CD1c-positive myeloid dendritic cell (primary cell): ENCODE data around the gene HLA-DQA1.
"Not testable (repeated sequence)": the region's sequence is repeated elsewhere in the genome, so short reads cannot be mapped to it uniquely, and the experiment has no call there.

Source experiments
- DNase-seq: peaks from one replicate; pipeline ENCODE4 v3.0.0-alpha.2; 2016; ENCODE audit errors: extremely low spot score

Gene HLA-DQA1

DNA sequence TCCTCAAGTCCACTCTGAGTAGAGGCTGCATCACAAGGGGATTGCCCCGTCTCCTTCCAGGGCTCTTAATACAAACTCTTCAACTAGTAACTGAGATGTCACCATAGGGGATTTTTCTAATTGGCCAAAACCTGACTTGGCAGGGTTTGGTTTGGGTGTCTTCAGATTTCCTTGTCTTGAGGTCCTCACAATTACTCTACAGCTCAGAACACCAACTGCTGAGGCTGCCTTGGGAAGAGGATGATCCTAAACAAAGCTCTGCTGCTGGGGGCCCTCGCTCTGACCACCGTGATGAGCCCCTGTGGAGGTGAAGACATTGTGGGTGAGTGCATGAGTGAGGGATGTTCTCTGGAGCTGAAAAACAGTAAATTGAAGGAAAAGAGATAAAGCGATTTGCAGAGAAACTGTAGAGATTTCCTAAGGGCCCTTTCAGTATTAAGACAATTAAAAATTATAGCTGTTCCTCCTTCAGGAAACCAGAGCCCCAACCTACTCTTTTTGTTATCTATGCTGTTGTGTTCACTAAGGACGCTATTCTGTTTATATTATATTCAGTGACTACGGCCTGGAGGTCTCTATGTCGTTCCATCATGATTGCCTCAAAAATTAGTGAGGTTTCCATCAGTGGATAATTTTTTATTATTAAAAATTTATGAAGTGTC, at the start of gene HLA-DQA1:
TSS of gene HLA-DQA1 (plus strand) at position 188 of the 662 bp plus-strand sequence. CDS start at position 241, 53 bp downstream.
- peak; percentile 88 for DNase-seq

DNA sequence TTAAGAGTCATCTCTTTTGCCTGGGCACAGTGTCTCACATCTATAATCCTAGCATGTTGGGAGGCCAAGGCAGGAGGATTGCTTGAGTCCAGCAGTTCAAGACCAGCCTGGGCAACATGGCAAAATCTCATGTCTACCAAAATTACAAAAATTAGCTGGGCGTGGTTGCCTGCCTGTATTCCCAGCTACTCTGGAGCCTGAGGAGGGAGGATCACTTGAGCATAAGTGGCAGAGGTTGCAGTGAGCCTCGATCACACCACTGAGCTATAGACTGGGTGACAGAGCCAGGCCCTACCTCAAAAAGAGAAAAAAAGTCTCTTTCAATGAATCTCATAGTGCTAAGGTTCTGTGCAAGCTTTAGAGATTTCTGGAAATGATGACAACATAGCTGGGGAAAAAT, 49.0 kb upstream of the HLA-DQA1 start:
- DNase-seq = no peak

DNA sequence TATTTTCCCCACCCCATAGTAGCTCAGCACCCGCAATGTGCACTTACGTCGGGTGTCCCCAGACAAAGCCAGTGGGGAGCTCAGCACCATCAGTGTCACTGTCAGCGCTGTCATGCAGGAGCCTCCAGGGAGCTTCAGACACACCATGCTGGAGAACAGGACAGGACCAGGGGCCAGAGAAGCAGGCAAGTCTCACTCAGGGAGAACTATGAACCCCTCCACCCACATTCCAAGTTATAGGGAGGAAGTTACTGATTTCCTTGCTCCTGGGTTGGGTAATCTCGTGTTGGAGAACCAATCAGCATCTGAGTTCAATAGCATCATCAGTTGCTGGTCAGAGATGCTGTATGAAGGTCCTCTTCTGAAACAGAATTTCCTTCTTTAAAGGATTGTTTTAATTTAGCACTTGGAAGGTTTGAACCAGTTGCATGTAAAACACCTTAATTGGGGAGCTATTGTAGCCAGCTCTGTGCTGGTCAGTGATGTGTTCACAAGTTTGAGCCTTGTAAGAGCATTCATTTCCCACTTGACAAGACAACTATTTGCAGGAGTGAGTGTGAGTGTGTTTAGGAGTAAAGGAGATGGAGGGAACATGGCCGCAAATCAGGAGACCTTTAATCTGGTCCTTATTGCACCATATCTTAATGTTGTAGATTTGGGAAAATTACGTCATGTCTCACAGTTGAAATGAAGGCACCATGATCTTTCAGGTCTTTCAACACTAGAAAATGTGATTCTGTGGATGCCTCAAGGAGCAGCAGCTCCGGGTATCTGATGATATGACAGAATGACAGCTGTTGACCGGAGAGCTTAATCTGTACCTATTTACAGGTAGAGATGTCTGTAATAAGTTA, 47.4 kb upstream of the HLA-DQA1 start, which contains the start of gene HLA-DRB1:
TSS of gene HLA-DRB1 (minus strand) at position 253 of the 854 bp plus-strand sequence. CDS start at position 147, 106 bp downstream.
- DNase-seq = peak; percentile 90

DNA sequence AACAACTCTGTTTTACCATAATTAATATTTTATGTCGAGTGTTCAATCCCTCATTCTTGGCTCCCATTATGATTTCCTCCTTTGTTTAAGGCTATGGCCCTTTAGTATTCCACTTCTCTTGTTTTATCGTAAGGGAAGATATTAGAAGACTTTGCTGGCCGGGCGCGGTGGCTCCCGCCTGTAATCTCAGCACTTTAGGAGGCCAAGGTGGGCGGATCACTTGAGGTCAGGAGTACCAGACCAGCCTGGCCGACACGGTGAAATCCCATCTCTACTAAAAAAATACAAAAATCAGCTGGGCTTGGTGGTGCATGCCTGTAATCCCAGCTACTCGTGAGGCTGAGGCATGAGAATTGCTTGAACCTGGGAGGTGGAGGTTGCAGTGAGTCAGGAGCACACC, 46.5 kb upstream of the HLA-DQA1 start:
- not testable (repeated sequence) for DNase-seq

DNA sequence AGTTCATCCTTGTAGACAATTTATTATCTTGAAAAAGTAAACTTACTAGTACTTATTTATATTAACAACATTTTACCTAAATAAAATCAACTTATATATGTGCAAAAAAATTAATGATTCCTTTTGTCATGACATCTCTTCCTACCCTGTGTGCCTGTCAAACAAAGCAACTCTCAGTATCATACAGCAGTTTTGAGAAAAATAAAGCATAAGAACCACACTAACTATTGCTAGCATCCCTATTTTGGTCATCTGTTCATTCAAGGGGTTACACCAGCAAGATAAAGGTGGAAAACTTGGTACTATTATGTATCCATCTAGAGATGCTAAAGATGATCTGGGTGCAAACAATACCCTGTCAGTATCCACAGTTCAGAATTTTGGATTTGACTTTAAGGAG, 40.2 kb upstream of the HLA-DQA1 start:
- no peak for DNase-seq

DNA sequence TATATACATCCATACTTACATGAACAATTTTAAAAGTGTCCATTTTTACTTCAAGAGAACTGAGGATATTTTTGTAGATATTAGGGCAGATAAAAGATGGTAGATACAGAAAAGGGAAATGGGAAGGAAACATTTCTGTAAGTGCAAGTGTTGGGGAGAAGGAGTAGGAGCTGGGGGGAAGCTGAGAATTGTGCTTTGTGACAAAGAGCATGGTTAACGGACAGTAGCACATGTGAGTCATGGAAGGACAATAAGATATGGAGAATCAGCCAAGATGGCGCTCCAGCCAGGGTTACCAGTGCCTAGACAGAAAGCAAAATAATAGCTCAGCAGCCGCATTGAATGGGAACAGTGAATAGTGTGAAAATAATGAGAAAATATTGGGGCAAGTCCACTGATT, 34.8 kb upstream of the HLA-DQA1 start:
- DNase-seq = peak; percentile 81

DNA sequence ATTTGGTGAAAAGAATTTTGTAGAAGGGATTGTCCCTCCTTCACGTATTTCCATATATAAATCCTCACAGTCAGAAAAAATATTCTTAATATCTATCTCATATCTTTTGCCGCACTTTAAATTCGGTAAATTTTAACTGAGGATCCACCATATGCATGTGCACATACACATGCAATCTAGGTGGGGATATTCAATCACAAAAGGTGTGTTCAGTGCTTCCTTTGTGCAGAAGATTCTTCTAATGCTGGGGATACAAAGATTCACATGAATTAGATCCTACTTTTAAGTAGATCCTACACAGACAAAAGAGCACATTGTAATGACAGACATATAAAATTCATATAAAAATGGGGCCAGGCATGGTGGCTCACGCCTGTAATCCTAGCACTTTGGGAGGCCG, 34.0 kb upstream of the HLA-DQA1 start:
- DNase-seq = no peak

DNA sequence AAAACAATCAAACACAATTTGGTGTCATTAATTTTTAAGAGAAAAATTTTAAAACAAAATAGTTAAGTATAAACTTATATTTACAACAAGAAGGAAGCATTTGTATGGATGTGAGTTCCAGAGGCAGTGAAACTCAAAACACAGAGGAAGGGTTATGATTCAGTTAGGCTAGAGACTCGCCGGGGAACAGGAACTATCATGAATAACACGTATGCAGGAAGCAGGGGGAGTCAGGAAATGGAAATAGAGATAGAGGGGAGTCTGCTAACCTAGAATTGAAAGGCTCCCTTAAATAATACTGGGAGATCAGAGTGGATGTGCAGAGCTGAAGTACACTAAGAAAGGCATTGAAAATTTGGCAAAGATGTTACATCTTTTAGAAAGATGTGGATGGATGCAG, 33.3 kb upstream of the HLA-DQA1 start:
- DNase-seq = peak; percentile 64

DNA sequence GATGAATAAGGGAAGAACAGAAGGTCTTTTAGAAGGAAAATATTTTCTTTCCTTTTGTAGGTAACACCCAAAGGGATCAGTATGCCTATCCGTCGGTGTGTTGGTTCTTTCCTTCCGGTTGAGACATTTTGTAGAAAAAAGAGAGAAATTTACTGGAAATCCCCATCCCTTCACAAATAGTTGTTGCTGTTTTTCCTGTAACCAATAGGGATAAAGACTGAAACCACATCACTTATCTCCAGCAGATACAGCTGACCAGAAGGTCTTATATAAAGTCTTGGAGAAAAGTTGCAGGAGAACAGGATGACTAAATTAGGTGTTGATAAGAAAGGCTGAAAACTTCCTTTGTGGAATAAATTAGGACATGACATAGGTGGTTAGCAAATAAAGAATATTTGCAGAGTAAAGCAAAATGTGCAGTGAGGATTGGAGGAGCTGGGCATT, 32.8 kb upstream of the HLA-DQA1 start:
- DNase-seq = peak; percentile 75

DNA sequence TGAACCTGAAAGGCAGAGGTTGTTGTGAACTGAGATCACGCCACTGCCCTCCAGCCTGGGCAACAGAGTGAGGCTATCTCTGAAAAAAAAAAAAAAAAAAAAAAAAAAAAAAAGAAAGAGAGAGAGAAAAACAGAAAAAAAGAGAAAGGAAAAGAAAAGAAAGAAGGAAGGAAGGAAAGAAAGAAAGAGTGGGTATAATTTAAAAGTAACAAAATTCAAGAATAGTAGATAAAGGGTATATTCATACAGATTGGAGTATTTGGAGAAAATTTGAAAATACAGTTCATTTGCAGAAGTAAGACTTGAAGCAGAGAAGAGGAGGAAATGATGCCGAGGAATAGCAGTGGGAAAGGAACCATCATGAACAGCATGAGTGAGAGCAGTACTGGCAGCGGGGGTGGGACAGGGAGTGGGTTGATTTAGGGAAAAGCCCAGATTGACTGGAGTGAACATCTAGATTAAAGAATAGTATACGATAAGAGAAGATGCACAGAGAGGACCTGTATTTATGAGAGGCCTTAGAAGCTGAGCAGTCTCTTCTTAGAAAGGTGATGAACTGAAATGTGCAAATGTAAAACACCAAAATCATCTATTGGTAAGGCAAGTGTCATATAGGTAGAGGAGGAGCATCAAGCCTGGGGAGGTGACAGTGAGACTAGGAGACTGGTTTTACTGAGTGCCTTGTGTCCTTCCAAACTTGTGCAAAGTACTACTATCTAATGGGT, 29.8 kb upstream of the HLA-DQA1 start:
- peak; percentile 92 for DNase-seq

DNA sequence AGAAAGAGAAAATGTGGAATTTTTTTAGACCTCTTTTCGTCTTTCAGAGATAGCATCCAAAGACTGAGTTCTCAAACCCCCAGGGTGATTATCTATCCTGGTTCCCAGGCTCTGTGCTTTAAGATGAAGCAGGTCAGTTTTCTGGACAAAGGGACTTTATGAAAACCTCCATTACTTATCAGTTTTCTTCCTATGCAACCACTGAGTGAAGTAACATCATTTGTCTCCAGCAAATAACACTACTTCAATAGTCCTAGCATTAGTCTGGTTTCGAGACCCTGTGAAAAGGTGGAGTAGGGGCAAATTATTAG, 29.3 kb upstream of the HLA-DQA1 start:
- no peak for DNase-seq

DNA sequence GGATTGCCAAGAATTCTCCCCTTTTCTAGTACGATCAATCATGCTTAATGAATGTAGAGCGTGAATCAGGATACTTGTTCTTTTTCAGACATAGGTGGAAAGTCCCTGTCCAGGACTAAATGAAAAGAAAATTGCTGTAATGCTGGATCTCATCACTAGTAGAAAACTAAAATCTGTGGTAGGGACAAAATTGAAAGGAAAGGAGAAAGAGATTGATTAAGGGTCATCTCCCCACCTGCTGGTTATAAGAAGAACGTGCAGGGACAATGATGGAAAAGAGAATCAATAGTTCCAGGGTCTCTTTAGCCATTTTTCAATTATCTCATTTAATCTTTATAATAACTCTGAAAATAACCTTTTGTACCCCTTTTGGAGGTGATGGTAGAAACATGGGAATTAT, 28.8 kb upstream of the HLA-DQA1 start:
- DNase-seq = no peak

DNA sequence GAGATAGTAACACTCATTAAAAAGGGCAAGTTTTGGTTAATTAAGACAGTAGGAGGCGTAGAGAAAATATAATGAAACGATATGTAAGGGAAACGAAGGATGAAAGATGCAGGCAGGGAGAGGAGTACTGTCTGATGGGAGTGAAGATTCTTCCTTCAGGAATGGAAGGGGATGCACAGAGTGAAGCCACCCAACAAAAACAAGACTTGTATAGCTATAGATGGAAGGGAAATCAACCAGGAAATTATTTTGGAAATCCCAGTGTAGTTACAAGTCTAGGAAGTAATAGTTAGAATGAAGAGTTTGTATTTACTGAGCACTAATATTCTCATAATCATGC, 27.8 kb upstream of the HLA-DQA1 start:
- no peak for DNase-seq

DNA sequence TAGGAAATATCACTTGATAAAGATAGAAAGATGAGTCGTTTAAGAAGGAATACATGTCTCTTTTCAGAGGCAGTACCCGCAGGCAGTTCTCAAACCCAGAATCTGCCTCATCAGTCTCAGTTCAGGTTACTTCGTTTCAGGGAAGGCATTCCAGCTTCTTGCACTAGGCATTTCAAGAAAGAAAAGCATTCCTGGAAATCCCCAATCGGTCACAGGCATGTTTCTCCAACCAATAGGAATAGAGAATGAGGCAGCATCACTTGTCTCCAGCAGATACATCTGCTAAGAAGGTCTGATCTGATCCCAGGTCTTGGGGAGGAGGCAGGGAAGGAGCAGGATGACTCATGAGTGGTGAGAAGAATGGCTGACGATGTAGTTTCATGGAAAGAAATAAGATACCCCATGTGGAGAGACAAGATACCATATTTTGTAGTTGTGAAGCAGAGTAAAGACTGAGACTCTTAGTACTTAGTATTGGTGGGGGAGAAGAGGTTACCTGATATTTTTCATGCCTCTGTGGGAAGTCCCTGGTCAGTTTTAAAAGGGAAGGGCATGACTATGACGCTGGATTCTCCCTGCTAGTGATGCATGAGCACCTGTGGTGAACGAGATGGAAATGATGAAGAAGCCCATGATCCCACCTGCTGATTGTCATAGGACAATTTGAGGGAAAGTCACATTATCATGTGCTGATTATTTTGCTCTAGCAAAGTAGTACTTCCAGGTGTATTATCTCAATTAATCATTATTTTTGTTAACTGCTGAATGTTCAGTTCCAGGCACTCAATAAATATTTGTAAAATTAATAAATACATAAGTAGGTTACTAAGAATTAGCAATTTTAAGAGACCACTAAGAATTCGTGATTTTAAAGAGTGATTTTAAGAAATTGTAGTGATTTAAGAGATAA, 27.2 kb upstream of the HLA-DQA1 start:
- peak; percentile 99 for DNase-seq

DNA sequence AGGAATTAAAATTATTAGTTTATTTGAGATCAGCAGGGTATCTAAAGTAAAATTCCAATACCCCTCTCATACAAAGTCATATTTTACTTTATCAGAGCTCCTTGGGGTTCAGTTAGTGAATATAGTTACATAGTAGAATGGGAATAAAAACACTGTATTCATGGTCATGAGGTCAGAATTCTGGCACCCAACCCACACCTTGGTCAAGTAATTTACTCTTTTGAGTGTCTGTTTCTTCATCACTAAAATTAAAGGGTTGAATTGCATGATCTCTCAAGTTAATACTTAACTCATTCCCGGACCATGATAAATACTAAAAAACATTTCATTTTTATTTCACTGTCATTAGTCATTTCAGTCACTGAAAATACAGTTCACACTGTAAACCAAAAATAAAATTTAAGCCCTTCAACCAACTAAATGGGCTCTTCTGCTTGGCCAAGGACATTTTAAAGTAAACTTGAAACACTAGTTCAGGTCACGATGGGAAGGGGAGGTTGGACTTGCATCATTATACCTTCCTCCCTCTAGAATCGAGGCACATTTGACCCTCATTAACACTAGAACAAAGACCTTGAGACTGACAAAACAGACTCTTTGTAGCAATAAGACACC, 26.4 kb upstream of the HLA-DQA1 start:
- DNase-seq = no peak

DNA sequence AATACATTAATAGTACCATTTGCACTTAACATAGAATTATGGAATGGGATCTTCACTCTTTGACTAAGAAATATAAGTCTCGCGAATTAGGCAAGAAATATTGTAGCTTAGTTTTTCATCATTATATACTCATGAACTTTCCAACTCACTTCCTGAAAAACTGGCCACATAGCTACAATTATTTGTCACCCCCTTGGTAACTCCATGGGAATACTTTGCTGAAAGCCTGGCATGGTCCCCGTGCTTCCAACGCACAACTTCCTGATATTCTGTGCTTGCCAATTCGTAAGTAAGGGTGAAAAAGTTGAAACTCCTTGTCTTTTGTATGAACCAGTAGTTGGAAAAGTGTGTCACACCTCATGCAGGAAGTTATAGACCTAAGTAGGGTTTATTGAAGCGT, 23.7 kb upstream of the HLA-DQA1 start:
- peak; percentile 63 for DNase-seq

DNA sequence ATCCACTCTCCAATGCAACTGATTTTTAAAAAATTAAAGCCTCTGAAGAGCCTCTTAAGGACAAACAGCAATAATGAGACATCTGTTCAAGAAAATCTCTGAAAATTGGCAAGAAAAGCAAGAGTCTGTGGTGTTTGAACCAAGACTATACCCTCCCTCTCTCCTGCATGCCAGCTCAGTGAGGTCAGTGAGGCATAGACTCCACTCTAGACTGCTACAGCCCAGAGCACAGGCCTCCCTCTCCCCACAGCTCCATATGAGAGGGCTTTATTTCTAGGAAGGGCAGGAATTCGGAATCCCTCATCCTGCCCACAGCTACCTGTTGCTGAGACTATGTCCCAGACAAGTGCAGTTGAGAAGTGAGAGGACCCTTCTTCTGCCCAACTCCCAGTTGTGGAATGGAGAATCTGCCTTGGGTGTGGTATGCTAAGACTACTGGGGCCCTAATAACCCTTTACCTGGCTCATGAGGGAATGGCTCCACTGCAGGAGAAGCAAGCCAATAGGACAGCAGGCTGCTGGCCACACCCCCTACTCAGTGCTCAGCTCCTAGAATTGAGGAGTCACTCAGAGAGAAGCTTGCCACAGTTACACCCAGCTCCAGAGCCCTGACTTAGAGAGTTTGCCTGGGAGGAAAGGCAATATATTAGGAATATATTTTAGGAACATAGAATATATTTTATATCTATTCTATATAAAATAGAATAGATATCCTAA, 22.7 kb upstream of the HLA-DQA1 start:
- DNase-seq = no peak

DNA sequence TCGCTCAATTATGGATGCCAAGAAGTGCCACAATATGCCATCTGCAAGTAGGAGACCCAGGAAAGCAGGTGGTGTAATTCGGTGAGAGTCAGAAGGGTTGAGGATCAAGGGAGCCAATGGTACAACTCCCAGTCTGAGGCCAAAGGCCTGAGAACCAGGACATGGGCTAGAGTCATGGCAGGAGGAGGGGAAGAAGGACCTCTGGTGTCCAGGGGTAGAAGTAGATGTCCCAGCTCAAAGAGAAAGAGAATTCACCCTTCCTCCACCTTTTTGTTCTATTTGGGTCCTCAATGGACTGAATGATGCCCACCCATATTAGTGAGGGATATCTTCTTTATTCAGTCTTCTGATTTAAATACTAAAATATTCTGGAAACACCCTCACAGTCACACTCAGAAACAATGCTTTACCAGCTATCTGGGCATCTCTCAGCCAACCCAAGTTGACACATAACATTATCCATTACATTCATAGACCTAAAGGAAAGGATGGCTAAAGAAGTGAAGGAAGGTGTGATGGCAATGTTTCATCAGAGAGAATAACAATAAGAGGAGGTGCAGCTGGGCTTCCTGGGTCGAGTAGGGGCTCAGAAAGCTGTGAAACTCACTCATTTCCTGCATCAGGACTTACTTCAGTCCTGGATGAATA, 21.2 kb upstream of the HLA-DQA1 start:
- no peak for DNase-seq

DNA sequence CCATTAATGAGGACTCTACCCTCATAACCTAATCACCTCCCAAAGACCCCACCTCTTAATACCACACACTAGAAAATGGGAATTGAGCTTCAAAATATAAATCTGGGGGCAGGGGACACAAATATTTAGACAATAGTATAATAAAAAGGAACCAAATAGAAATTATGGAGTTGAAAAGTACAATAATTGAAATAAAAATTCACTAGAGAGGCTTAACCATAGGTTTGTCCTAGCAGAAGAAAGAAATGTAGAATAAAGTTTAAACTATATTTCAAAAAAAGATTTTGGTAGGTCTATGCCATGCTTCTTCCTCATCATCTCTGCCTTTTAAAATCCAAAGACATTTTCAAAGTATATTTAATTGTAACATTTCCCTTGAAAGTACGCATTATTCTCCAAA, 19.5 kb upstream of the HLA-DQA1 start:
- no peak for DNase-seq

DNA sequence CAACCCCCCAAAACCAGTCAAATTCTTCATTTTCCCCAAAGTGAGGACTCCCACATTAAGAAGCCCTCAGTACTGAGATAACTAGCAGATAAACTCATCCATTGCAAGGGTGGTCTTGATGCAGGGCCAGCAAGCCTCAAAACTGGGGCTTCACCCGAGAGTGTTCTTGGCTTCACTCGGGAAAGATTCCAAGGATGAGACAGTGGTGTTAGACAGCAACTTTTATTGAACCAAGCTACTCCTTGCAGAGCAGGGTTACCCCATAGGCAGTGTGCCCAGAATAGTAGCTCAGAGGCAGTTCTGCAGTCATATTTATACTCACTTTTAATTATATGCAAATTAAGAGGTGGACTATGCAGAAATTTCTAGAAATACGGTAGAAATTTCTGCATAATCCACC, 15.8 kb upstream of the HLA-DQA1 start:
- no peak for DNase-seq
